WTC11 (cell line): ENCODE measurements around the gene GTF2H3. TPM values are rescaled to one million over a fixed set of nuclear protein-coding genes. Genes with fewer than 3 reads are reported as not detected.

Source experiments
- E2F5 ChIP-seq: sonication (generic); formaldehyde crosslinking; IDR thresholded peaks from 2 replicates; pipeline ENCODE4 v1.8.1; 2022; ENCODE audit warnings: mild to moderate bottlenecking, moderate library complexity, missing genetic modification reagents
- EMX1 ChIP-seq: fragments of 250-450 bp; sonication (Bioruptor Pico); IDR thresholded peaks from 2 replicates; pipeline ENCODE4 v1.8.0; 2021; ENCODE audit warnings: mild to moderate bottlenecking
- FOXP1 ChIP-seq: sonication (generic); formaldehyde crosslinking; IDR thresholded peaks from 2 replicates; pipeline ENCODE4 v1.8.0; 2022; ENCODE audit warnings: missing genetic modification reagents, mild to moderate bottlenecking, moderate library complexity, borderline replicate concordance
- GABPB1 ChIP-seq: sonication (generic); formaldehyde crosslinking; IDR thresholded peaks from 2 replicates; pipeline ENCODE4 v1.8.1; 2023; ENCODE audit warnings: mild to moderate bottlenecking, missing genetic modification reagents
- JAZF1 ChIP-seq: fragments of 250-450 bp; sonication (Bioruptor Pico); IDR thresholded peaks from 2 replicates; pipeline ENCODE4 v1.9.0; 2021; ENCODE audit warnings: moderate library complexity, mild to moderate bottlenecking, inconsistent platforms
- NFYB ChIP-seq: sonication (generic); formaldehyde crosslinking; conservative IDR thresholded peaks from 2 replicates; pipeline ENCODE4 v1.8.0; 2022; ENCODE audit warnings: low read depth, missing genetic modification reagents
- NR1H2 ChIP-seq: sonication (generic); formaldehyde crosslinking; IDR thresholded peaks from 2 replicates; pipeline ENCODE4 v1.9.0; 2021; ENCODE audit warnings: mild to moderate bottlenecking, moderate library complexity, missing genetic modification reagents
- NR3C1 ChIP-seq: sonication (generic); formaldehyde crosslinking; conservative IDR thresholded peaks from 2 replicates; pipeline ENCODE4 v1.8.1; 2023; ENCODE audit warnings: low read depth, mild to moderate bottlenecking, missing genetic modification reagents
- OVOL2 ChIP-seq: fragments of 250-450 bp; sonication (Bioruptor Pico); IDR thresholded peaks from 2 replicates; pipeline ENCODE4 v1.9.0; 2021; ENCODE audit warnings: mild to moderate bottlenecking, borderline replicate concordance
- PRDM15 ChIP-seq: sonication (generic); formaldehyde crosslinking; IDR thresholded peaks from 2 replicates; pipeline ENCODE4 v1.8.0; 2022; ENCODE audit warnings: missing genetic modification reagents
- ZMAT4 ChIP-seq: fragments of 250-450 bp; sonication (Bioruptor Pico); IDR thresholded peaks from 2 replicates; pipeline ENCODE4 v1.9.0; 2021; ENCODE audit warnings: mild to moderate bottlenecking
- ZNF138 ChIP-seq: sonication (generic); formaldehyde crosslinking; conservative IDR thresholded peaks from 2 replicates; pipeline ENCODE4 v1.8.1; 2022; ENCODE audit warnings: mild to moderate bottlenecking, moderate library complexity, missing genetic modification reagents
- ZNF219 ChIP-seq: sonication (generic); formaldehyde crosslinking; IDR thresholded peaks from 2 replicates; pipeline ENCODE4 v1.8.0; 2023; ENCODE audit warnings: missing genetic modification reagents, mild to moderate bottlenecking, borderline replicate concordance
- ZNF263 ChIP-seq: sonication (generic); formaldehyde crosslinking; IDR thresholded peaks from 2 replicates; pipeline ENCODE4 v1.8.1; 2022; ENCODE audit warnings: low read depth, mild to moderate bottlenecking, moderate library complexity, missing genetic modification reagents
- ZNF423 ChIP-seq: fragments of 250-450 bp; sonication (Bioruptor Pico); IDR thresholded peaks from 2 replicates; pipeline ENCODE4 v2.1.2; 2022; ENCODE audit warnings: mild to moderate bottlenecking, moderate library complexity
- ZSCAN18 ChIP-seq: fragments of 250-450 bp; sonication (Bioruptor Pico); IDR thresholded peaks from 2 replicates; pipeline ENCODE4 v2.1.2; 2022; ENCODE audit warnings: mild to moderate bottlenecking, moderate library complexity
- total RNA-seq: library from RNA; stranded (reverse); gene quantifications from 3 replicates; pipeline ENCODE4 v1.2.3, GENCODE V29; 2021
- TF ChIP-seq, protein P1 (sequence below): sonication (generic); formaldehyde crosslinking; IDR thresholded peaks from 2 replicates; pipeline ENCODE4 v1.8.1; 2022; ENCODE audit warnings: mild to moderate bottlenecking, missing genetic modification reagents, moderate library complexity, borderline replicate concordance
- TF ChIP-seq, protein P2 (sequence below): sonication (generic); formaldehyde crosslinking; IDR thresholded peaks from 2 replicates; pipeline ENCODE4 v1.8.1; 2023; ENCODE audit warnings: mild to moderate bottlenecking, missing genetic modification reagents
- TF ChIP-seq, protein P3 (sequence below): sonication (generic); formaldehyde crosslinking; IDR thresholded peaks from 2 replicates; pipeline ENCODE4 v1.8.1; 2023; ENCODE audit warnings: mild to moderate bottlenecking, missing genetic modification reagents, borderline replicate concordance
- TF ChIP-seq, protein P4 (sequence below): fragments of 250-450 bp; sonication (Bioruptor Pico); conservative IDR thresholded peaks from 2 replicates; pipeline ENCODE4 v1.9.0; 2021; ENCODE audit warnings: mild to moderate bottlenecking

The GTF2H3 gene
- total RNA-seq, 1 experiment from 2014 or later = 31.6 TPM

- TF ChIP-seq NR3C1 (CRISPR knock-in tag) (no peak), NFYB (CRISPR knock-in tag) (no peak), ZSCAN18 (CRISPR knock-in tag) (no peak), FOXP1 (peak; percentile 93), EMX1 (CRISPR knock-in tag) (no peak), ZNF263 (CRISPR knock-in tag) (no peak), PRDM15 (CRISPR knock-in tag) (no peak), E2F5 (no peak), ZNF138 (CRISPR knock-in tag) (no peak), ZNF219 (CRISPR knock-in tag) (no peak), OVOL2 (no peak), ZNF423 (no peak), NR1H2 (CRISPR knock-in tag) (no peak), ZMAT4 (CRISPR knock-in tag) (no peak), JAZF1 (CRISPR knock-in tag) (no peak), GABPB1 (peak; percentile 95)
- TF ChIP-seq, protein P1, sequence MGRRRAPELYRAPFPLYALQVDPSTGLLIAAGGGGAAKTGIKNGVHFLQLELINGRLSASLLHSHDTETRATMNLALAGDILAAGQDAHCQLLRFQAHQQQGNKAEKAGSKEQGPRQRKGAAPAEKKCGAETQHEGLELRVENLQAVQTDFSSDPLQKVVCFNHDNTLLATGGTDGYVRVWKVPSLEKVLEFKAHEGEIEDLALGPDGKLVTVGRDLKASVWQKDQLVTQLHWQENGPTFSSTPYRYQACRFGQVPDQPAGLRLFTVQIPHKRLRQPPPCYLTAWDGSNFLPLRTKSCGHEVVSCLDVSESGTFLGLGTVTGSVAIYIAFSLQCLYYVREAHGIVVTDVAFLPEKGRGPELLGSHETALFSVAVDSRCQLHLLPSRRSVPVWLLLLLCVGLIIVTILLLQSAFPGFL (CRISPR knock-in tag) = no peak
- TF ChIP-seq, protein P2, sequence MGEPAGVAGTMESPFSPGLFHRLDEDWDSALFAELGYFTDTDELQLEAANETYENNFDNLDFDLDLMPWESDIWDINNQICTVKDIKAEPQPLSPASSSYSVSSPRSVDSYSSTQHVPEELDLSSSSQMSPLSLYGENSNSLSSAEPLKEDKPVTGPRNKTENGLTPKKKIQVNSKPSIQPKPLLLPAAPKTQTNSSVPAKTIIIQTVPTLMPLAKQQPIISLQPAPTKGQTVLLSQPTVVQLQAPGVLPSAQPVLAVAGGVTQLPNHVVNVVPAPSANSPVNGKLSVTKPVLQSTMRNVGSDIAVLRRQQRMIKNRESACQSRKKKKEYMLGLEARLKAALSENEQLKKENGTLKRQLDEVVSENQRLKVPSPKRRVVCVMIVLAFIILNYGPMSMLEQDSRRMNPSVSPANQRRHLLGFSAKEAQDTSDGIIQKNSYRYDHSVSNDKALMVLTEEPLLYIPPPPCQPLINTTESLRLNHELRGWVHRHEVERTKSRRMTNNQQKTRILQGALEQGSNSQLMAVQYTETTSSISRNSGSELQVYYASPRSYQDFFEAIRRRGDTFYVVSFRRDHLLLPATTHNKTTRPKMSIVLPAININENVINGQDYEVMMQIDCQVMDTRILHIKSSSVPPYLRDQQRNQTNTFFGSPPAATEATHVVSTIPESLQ = no peak
- TF ChIP-seq, protein P3, sequence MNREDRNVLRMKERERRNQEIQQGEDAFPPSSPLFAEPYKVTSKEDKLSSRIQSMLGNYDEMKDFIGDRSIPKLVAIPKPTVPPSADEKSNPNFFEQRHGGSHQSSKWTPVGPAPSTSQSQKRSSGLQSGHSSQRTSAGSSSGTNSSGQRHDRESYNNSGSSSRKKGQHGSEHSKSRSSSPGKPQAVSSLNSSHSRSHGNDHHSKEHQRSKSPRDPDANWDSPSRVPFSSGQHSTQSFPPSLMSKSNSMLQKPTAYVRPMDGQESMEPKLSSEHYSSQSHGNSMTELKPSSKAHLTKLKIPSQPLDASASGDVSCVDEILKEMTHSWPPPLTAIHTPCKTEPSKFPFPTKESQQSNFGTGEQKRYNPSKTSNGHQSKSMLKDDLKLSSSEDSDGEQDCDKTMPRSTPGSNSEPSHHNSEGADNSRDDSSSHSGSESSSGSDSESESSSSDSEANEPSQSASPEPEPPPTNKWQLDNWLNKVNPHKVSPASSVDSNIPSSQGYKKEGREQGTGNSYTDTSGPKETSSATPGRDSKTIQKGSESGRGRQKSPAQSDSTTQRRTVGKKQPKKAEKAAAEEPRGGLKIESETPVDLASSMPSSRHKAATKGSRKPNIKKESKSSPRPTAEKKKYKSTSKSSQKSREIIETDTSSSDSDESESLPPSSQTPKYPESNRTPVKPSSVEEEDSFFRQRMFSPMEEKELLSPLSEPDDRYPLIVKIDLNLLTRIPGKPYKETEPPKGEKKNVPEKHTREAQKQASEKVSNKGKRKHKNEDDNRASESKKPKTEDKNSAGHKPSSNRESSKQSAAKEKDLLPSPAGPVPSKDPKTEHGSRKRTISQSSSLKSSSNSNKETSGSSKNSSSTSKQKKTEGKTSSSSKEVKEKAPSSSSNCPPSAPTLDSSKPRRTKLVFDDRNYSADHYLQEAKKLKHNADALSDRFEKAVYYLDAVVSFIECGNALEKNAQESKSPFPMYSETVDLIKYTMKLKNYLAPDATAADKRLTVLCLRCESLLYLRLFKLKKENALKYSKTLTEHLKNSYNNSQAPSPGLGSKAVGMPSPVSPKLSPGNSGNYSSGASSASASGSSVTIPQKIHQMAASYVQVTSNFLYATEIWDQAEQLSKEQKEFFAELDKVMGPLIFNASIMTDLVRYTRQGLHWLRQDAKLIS (CRISPR knock-in tag) = no peak
- TF ChIP-seq, protein P4, sequence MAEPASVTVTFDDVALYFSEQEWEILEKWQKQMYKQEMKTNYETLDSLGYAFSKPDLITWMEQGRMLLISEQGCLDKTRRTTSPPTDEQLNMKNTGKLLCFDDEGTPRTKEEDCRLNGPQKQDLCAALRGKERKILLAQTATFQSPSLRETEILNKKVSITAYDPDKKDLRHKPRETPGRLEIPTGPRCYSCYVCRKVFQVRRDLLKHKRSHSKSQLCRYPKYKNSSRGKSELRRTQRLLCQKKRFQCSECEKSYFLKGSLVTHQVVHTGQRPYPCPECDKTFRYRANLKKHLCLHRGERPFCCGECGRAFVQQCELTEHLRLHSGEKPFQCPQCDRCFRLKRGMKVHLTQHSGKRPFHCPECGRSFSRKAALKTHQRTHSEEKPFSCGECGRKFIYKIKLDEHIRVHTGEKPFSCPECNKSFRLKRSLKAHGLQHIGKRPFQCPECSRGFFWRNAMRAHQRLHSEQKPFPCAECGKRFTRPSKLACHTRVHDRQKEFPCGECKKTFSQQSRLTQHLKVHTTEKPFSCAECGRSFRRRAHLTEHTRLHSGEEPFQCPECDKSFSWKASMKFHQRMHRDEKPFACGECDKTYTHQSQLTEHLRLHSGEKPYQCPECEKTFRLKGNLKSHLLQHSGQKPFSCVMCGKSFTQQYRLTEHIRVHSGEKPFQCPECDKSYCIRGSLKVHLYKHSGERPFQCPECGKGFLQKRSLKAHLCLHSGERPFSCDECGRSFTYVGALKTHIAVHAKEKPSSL (CRISPR knock-in tag) = no peak
These were observed at the start of gene GTF2H3, which contains the start of gene EIF2B1 (continued) for GRCh38 chr12:123633379-123634141.
